Kidney epithelial cell (primary cell): ENCODE results near the gene SLC26A11. TPM values are rescaled to one million over a fixed set of nuclear protein-coding genes. Genes with fewer than 3 reads are reported as not detected.
"Not testable (repeated sequence)": the region's sequence is repeated elsewhere in the genome, so short reads cannot be mapped to it uniquely, and the experiment has no call there.

ENCODE experiments used
- DNase-seq: peaks from one replicate; pipeline ENCODE4 v3.0.0-alpha.2; 2010; ENCODE audit warnings: low read depth
- H3K27me3 ChIP-seq: 2 replicates; pipeline ENCODE4 v1.6.0; 2011; ENCODE audit warnings: low read length; ENCODE audit not compliant: control insufficient read depth, insufficient read depth
- H3K36me3 ChIP-seq: 2 replicates; pipeline ENCODE4 v1.5.1; 2011; ENCODE audit warnings: low read length; ENCODE audit not compliant: control insufficient read depth, insufficient read depth
- H3K4me3 ChIP-seq: 2 replicates; pipeline ENCODE4 v1.5.1; 2011; ENCODE audit warnings: low read depth, mild to moderate bottlenecking, control low read depth, low read length
- CTCF ChIP-seq: IDR thresholded peaks from 2 replicates; pipeline ENCODE4 v1.5.1; 2011; ENCODE audit warnings: mild to moderate bottlenecking, moderate library complexity, low read length, control low read depth, inconsistent platforms; ENCODE audit not compliant: insufficient read depth, poor library complexity, severe bottlenecking
- total RNA-seq: library from RNA; depleted of rRNA; stranded (reverse); fragments of >200 nt; gene quantifications from 2 replicates; pipeline ENCODE4 v1.2.3, GENCODE V29; 2015

The SLC26A11 gene
- total RNA-seq, 1 donor from 2014 or later: 19.1 TPM

- Histone ChIP-seq H3K27me3 (no peaks in the 10 kb centered on the region), H3K36me3 (no peaks in the 10 kb centered on the region), H3K4me3 (no peak overlapping the region)
- no peak for TF ChIP-seq CTCF
- DNase-seq: no peak
These were observed 33.6 kb downstream of the SLC26A11 start for GRCh38 chr17:80253631-80254395.

- peak; percentile 98 for DNase-seq
- H3K36me3 ChIP-seq: no peaks in the 10 kb centered on the region
- H3K27me3 ChIP-seq: no peaks in the 10 kb centered on the region
- no peak for TF ChIP-seq CTCF
- no peak overlapping the region for H3K4me3 ChIP-seq
These were observed 34.4 kb downstream of the SLC26A11 start for GRCh38 chr17:80254396-80255251.

GRCh38 chr17:80256034-80256350, 35.8 kb downstream of the SLC26A11 start:
- no peak for DNase-seq
- no peaks in the 10 kb centered on the region for H3K27me3 ChIP-seq
- no peaks in the 10 kb centered on the region for H3K36me3 ChIP-seq
- H3K4me3 ChIP-seq: no peak overlapping the region
- no peak for TF ChIP-seq CTCF

- Histone ChIP-seq H3K4me3 (no peak overlapping the region), H3K36me3 (no peaks in the 10 kb centered on the region), H3K27me3 (no peaks in the 10 kb centered on the region)
- DNase-seq: no peak
- TF ChIP-seq CTCF: no peak
These were observed 37.5 kb downstream of the SLC26A11 start for GRCh38 chr17:80257716-80258213.

- H3K27me3 ChIP-seq, H3K36me3 ChIP-seq, H3K4me3 ChIP-seq, DNase-seq: not testable (repeated sequence)
These were observed 38.1 kb downstream of the SLC26A11 start for GRCh38 chr17:80258296-80258695.

GRCh38 chr17:80259457-80260068, 39.3 kb downstream of the SLC26A11 start:
- DNase-seq: no peak
- peak overlapping the region; percentile 26 for H3K4me3 ChIP-seq

More at GRCh38 chr17:80259457-80260068, 39.3 kb downstream of the SLC26A11 start:
- Histone ChIP-seq H3K27me3 (no peaks in the 10 kb centered on the region), H3K36me3 (no peaks in the 10 kb centered on the region)
- no peak for TF ChIP-seq CTCF
